Suprapubic skin (tissue), 4 donors: ENCODE measurements around the gene NEAT1. TPM values are rescaled to one million over a fixed set of nuclear protein-coding genes. Genes with fewer than 3 reads are reported as not detected.
A peak's percentile ranks its signal among the peaks of the same experiment; 100 is the strongest.

Source experiments
- DNase-seq, 2 donors: peaks; one replicate each; pipeline ENCODE4 v3.0.0-alpha.2; 2019; ENCODE audit warnings: low spot score in 2 of 2
- H3K27ac ChIP-seq: fragments of 200-600 bp; sonication (generic); one replicate; pipeline ENCODE4 v1.5.1; 2019
- H3K27me3 ChIP-seq: fragments of 200-600 bp; sonication (generic); one replicate; pipeline ENCODE4 v1.5.1; 2019
- H3K36me3 ChIP-seq: fragments of 200-600 bp; sonication (generic); one replicate; pipeline ENCODE4 v1.5.1; 2019
- H3K4me1 ChIP-seq: fragments of 200-600 bp; sonication (generic); one replicate; pipeline ENCODE4 v1.5.1; 2019
- H3K4me3 ChIP-seq: fragments of 200-600 bp; sonication (generic); one replicate; pipeline ENCODE4 v1.5.1; 2019; ENCODE audit warnings: mild to moderate bottlenecking
- H3K9me3 ChIP-seq: fragments of 200-600 bp; sonication (generic); one replicate; pipeline ENCODE4 v1.5.1; 2019
- CTCF ChIP-seq, 2 donors: fragments of 200-600 bp in 1 of 2; fragments of 450-650 bp in 1 of 2; sonication (generic) in 1 of 2; IDR thresholded peaks; one replicate each; pipeline ENCODE4 v1.5.1; 2016 to 2019; ENCODE audit warnings: antibody characterized with exemption in 2 of 2, mild to moderate bottlenecking in 1 of 2, moderate library complexity in 1 of 2
- EP300 ChIP-seq: sonication (generic); formaldehyde crosslinking; IDR thresholded peaks from one replicate; pipeline ENCODE4 v1.6.1; 2017; ENCODE audit warnings: antibody characterized with exemption
- POLR2A ChIP-seq, 2 donors: fragments of 450-650 bp; IDR thresholded peaks; one replicate each; pipeline ENCODE4 v1.6.1; 2017; ENCODE audit warnings: antibody characterized with exemption in 2 of 2, mild to moderate bottlenecking in 2 of 2, moderate library complexity in 2 of 2
- POLR2AphosphoS5 ChIP-seq, 3 donors: sonication (generic); formaldehyde crosslinking; IDR thresholded peaks; one replicate each; pipeline ENCODE4 v1.6.1; 2017; ENCODE audit warnings: antibody characterized with exemption in 3 of 3
- WGBS: methylation state at CpG from one replicate; pipeline ENCODE4 v1.1.5; 2018; 5-methylcytosine and 5-hydroxymethylcytosine counted together
- total RNA-seq, 4 donors: library from RNA; depleted of rRNA; stranded (reverse); fragments of >200 nt; gene quantifications; one replicate each; pipeline ENCODE4 v1.1.0, GENCODE V29; 2016

The NEAT1 gene
- total RNA-seq, 4 donors from 2014 or later = 336 to 2,041 (median 481) TPM

GRCh38 chr11:65492637-65493366, 70.2 kb downstream of the NEAT1 start:
- no peaks in the 10 kb centered on the region for H3K36me3 ChIP-seq
- 9% methylated on average over 6 of the region's 6 CpGs for WGBS
- peak overlapping the region; percentile 12 for H3K4me3 ChIP-seq
- peaks cover 94% of the 10 kb centered on the region for H3K4me1 ChIP-seq
- TF ChIP-seq EP300 = no peak
- peak in 1 of 2 donors; percentile 72 for TF ChIP-seq POLR2A (IDR thresholded peaks at IDR 0.05)
- no peak for TF ChIP-seq CTCF (IDR thresholded peaks at IDR 0.05)
- TF ChIP-seq POLR2AphosphoS5 (IDR thresholded peaks at IDR 0.05) = peak in 2 of 3 donors; percentile 8 to 44
- H3K27me3 ChIP-seq = no peaks in the 10 kb centered on the region
- peak in 1 of 2 donors; percentile 93 for DNase-seq
- H3K9me3 ChIP-seq = no peaks in the 10 kb centered on the region
- peak overlapping the region; percentile 99 for H3K27ac ChIP-seq

- H3K9me3 ChIP-seq = no peaks in the 10 kb centered on the region
- H3K4me1 ChIP-seq = peaks cover 86% of the 10 kb centered on the region
- 30% methylated on average over 12 of the region's 12 CpGs for WGBS
- TF ChIP-seq CTCF (IDR thresholded peaks at IDR 0.05) (no peak), EP300 (no peak), POLR2A (IDR thresholded peaks at IDR 0.05) (peak in 1 of 2 donors; percentile 63), POLR2AphosphoS5 (IDR thresholded peaks at IDR 0.05) (peak in 2 of 3 donors; percentile 24 to 82)
- no peaks in the 10 kb centered on the region for H3K36me3 ChIP-seq
- peak; percentile 92 to 95 for DNase-seq
- H3K4me3 ChIP-seq = peak overlapping the region; percentile 12
- peak overlapping the region; percentile 99 for H3K27ac ChIP-seq
- H3K27me3 ChIP-seq = no peaks in the 10 kb centered on the region
These were observed 71.0 kb downstream of the NEAT1 start for GRCh38 chr11:65493367-65494176.

Other genes starting within 250 kb of the NEAT1 start
- 100 to 1,000 TPM; 467 to 627 (median 561) TPM for gene CAPN1, start 240.9 kb upstream of the NEAT1 start, total RNA-seq
- gene POLA2, start 160.8 kb upstream of the NEAT1 start, total RNA-seq = 10 to 100 TPM in 1 of 4 donors, 1 to 10 TPM in 3; 4.5 to 19.7 (median 7.3) TPM
- gene CDC42EP2, start 107.9 kb upstream of the NEAT1 start, total RNA-seq = 1 to 10 TPM; 1.9 to 8.3 (median 5.7) TPM
- 10 to 100 TPM; 17.8 to 35.8 (median 27.4) TPM for gene DPF2, start 88.9 kb upstream of the NEAT1 start, total RNA-seq
- under 1 TPM in 3 of 4 donors, not detected in 1; 0.32 to 0.76 (median 0.64) TPM for gene TIGD3, start 68.0 kb upstream of the NEAT1 start, total RNA-seq
- 1 to 10 TPM; 3.9 to 6.2 (median 4.7) TPM for gene SLC25A45, start 40.2 kb upstream of the NEAT1 start, total RNA-seq
- gene FRMD8, start 36.2 kb upstream of the NEAT1 start, total RNA-seq = 100 to 1,000 TPM in 1 of 4 donors, 10 to 100 TPM in 3; 56.2 to 107 (median 81.5) TPM
- gene MALAT1, start 76.2 kb downstream of the NEAT1 start, total RNA-seq = over 10,000 TPM; 10,207 to 42,728 (median 11,538) TPM
- gene SCYL1, start 102.3 kb downstream of the NEAT1 start, total RNA-seq = 10 to 100 TPM; 63.2 to 83.6 (median 78.4) TPM
- gene LTBP3, start 135.6 kb downstream of the NEAT1 start, total RNA-seq = 10 to 100 TPM; 65.1 to 86.7 (median 71.0) TPM
- gene ZNRD2, start 147.7 kb downstream of the NEAT1 start, total RNA-seq = 10 to 100 TPM; 60.9 to 97.4 (median 77.9) TPM
- 100 to 1,000 TPM in 1 of 4 donors, 10 to 100 TPM in 3; 45.2 to 103 (median 72.0) TPM for gene FAM89B, start 149.7 kb downstream of the NEAT1 start, total RNA-seq
- 100 to 1,000 TPM in 1 of 4 donors, 10 to 100 TPM in 3; 40.3 to 150 (median 56.2) TPM for gene EHBP1L1, start 153.3 kb downstream of the NEAT1 start, total RNA-seq
- gene KCNK7, start 173.0 kb downstream of the NEAT1 start, total RNA-seq = 100 to 1,000 TPM in 3 of 4 donors, 10 to 100 TPM in 1; 32.6 to 183 (median 144) TPM
- 10 to 100 TPM; 29.2 to 45.5 (median 37.0) TPM for gene MAP3K11, start 191.4 kb downstream of the NEAT1 start, total RNA-seq
- 10 to 100 TPM; 38.5 to 59.3 (median 43.6) TPM for gene PCNX3, start 193.0 kb downstream of the NEAT1 start, total RNA-seq
- 10 to 100 TPM; 14.9 to 21.6 (median 19.0) TPM for gene SIPA1, start 215.3 kb downstream of the NEAT1 start, total RNA-seq
- gene RELA, start 240.1 kb downstream of the NEAT1 start, total RNA-seq = 100 to 1,000 TPM in 2 of 4 donors, 10 to 100 TPM in 2; 71.7 to 111 (median 93.5) TPM